Astrocyte of the cerebellum (primary cell): Measurements from ENCODE around the gene SLC25A6.

Experiments used
- DNase-seq: peaks from one replicate; pipeline ENCODE4 v3.0.0-alpha.2; 2011; ENCODE audit warnings: low read depth
- H3K4me3 ChIP-seq: 2 replicates; pipeline ENCODE4 v1.5.1; 2011; ENCODE audit warnings: mild to moderate bottlenecking, low read depth, low read length, moderate library complexity
- in situ Hi-C: cut with HindIII; loops from 2 replicates; pipeline ENCODE4 v1.10.0; 2017; ENCODE audit warnings: low sequenced_read_pairs
- TF ChIP-seq, protein P1 (sequence below): IDR thresholded peaks from 2 replicates; pipeline ENCODE4 v1.5.1; 2012; ENCODE audit warnings: low read length, low read depth, moderate library complexity, mild to moderate bottlenecking; ENCODE audit errors: missing control alignments

Gene SLC25A6

DNA sequence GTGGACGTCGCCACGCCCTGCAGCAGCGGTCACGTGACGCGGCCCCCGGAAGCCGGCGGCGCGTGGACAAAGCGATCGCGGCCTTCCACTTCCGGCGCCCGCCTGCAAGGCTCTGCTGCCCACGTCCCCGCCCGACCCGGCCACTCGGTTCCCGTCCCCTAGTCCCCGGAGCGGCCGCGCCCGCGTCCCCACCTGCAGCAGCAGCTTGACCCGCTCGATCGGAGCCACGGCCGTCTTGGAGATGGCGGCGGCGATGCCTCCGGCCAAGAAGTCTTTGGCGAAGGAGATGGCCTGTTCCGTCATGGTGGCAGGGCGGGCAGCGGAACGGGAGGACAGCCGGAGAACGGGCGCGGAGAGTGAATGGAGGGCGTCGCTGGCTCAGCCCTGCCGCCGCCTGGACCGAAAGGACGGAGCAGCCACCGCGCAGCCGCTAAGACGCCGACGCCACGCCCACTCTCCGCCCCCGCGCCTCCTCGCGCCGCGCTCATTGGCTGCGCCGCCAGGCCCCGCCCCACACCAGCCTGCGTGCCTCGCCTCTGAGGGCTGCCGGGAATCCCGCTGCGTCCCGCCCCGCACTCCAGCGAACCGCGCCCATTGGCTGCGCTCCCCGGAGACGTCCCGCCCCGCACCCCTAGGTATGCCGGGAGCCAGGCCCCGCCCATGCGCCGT lies at the start of gene SLC25A6:
Gene SLC25A6, minus strand, starts transcription at position 407 of the 669 bp plus-strand sequence. Its CDS starts 104 bp downstream, at position 303.
- in situ Hi-C loops: no loop called here
- H3K4me3 ChIP-seq: peak within 1 kb of the TSS; percentile 99
- TF ChIP-seq, protein P1, sequence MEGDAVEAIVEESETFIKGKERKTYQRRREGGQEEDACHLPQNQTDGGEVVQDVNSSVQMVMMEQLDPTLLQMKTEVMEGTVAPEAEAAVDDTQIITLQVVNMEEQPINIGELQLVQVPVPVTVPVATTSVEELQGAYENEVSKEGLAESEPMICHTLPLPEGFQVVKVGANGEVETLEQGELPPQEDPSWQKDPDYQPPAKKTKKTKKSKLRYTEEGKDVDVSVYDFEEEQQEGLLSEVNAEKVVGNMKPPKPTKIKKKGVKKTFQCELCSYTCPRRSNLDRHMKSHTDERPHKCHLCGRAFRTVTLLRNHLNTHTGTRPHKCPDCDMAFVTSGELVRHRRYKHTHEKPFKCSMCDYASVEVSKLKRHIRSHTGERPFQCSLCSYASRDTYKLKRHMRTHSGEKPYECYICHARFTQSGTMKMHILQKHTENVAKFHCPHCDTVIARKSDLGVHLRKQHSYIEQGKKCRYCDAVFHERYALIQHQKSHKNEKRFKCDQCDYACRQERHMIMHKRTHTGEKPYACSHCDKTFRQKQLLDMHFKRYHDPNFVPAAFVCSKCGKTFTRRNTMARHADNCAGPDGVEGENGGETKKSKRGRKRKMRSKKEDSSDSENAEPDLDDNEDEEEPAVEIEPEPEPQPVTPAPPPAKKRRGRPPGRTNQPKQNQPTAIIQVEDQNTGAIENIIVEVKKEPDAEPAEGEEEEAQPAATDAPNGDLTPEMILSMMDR: no peak
- peak; percentile 92 for DNase-seq

DNA sequence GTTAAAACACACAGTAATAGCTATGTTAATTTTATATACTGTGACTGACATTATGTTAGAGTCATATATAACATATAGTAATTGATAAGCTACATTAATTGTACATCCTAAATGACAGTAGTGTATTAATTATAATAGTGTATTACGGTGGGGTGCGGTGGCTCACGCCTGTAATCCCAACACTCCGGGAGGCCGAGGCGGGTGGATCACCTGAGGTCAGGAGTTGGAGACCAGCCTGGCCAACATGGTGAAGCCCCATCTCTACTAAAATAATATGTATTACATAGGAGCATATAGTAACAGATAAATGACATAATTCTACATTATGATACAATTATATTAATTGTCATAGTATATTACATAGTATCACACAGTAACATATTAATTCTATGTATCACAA lies 48.6 kb upstream of the SLC25A6 start:
- DNase-seq: no peak
- in situ Hi-C loops: no loop called here
- no peak overlapping the region for H3K4me3 ChIP-seq
- TF ChIP-seq, protein P1: no peak

DNA sequence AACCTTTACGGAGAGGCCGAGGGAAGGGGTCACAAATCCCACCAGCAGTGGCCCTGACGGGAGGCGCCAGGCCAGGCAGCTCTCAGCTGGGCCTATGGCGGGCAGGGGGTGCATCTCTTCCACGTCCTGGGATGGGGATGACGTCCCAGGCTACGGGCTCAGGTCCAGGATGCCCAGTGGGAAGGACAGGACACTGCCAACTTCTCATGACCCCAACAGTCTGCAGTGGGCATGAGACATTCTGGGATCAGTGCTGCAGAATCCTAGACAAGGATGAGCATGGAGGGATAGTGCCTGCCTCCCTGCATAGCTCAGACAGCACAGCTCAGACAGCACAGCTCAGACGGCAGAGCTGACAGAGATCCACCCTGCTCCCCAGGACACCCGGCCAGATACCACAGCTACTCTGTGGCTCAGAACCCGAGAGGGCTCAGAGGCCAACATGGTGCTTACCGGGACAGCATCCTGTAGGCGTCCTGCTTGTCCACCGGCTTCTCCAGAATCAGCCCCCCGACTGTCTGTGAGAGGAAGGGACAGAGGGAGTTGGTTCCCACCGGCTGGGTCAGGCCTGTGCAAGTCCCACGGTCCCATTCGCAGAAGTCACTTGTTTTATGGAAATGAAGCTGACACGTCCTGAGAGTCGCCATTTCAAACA lies 43.5 kb upstream of the SLC25A6 start:
- no peak overlapping the region for H3K4me3 ChIP-seq
- DNase-seq: no peak
- TF ChIP-seq, protein P1: no peak
- in situ Hi-C loops: no loop called here

DNA sequence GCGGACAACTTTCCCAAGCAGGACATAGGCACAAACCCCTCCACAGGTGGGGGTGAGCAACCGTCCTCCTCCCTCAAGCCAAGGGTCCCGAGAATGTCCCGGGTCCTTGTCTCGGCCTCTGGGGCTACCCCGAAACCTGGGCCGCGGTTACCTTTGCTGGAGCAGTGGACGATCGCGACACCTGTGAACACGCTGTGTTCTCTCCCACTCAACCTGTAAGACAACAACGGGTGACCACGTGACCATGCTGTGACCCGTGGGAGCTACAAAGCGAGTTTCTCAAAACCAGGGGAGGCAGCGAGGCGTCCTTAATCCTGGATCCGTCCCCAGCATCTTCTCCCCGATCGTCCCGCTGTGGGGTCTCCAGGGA lies 42.9 kb upstream of the SLC25A6 start:
- TF ChIP-seq, protein P1: no peak
- no peak overlapping the region for H3K4me3 ChIP-seq
- DNase-seq: no peak
- in situ Hi-C loops: no loop called here

DNA sequence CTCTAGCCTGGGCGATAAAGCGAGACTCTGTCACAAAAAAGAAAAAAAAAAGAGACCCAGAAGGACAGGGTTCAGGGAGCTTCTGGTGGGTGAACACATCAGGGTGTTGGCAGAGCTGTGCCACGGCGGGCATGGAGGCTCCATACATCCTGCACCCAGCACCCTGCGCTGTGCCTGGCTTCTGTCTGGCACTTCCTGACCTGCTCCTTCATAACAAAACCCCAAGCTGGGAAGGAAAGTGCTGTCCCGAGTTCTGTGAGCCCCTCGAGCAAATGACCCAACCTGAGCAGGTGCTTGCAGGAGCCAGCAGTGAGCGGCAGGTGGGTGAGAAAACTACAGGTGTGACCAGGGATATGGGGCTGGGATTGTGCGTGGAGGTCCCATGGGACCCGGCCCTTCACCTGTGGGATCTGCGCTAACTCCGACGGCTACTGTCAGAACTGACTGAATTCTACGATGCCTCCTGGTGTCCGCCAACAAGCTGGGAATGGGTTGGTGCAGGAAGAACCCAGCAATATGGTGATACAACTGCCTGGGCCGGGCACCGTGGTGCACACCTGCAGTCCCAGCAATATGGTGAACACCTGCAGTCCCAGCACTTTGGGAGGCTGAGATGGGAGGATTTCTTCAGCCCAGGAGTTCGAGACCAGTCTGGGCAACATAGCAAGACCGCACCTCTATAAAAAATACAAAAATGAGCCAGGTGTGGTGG lies 41.9 kb upstream of the SLC25A6 start:
- in situ Hi-C loops: no loop called here
- no peak for DNase-seq
- TF ChIP-seq, protein P1: no peak
- no peak overlapping the region for H3K4me3 ChIP-seq

DNA sequence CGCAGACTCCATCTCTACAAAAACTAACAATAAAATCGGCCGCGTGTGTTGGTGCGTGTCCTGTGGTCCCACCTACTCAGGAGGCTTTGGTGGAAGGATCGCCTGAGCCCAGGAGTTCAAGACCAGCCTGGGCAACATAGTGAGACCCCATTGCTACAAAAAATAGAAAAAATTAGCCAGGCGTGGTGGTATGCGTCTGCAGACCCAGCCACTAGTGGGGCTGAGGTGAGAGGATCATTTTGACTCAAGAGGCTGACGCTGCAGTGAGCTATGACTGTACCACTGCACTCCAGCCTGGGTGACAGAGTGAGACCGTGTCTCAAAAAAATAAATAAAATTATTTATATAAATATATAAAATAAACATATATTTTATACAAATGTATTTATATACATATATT lies 38.5 kb upstream of the SLC25A6 start:
- in situ Hi-C loops: no loop called here
- H3K4me3 ChIP-seq: no peak overlapping the region
- DNase-seq: no peak
- TF ChIP-seq, protein P1: no peak
